GM10847 (cell line): ENCODE measurements around the gene DBF4.

Experiments
- POLR2A ChIP-seq: IDR thresholded peaks from 2 replicates; pipeline ENCODE4 v1.6.1; 2011; ENCODE audit not compliant: insufficient read length; ENCODE audit errors: extremely low read depth

The DBF4 gene

DNA sequence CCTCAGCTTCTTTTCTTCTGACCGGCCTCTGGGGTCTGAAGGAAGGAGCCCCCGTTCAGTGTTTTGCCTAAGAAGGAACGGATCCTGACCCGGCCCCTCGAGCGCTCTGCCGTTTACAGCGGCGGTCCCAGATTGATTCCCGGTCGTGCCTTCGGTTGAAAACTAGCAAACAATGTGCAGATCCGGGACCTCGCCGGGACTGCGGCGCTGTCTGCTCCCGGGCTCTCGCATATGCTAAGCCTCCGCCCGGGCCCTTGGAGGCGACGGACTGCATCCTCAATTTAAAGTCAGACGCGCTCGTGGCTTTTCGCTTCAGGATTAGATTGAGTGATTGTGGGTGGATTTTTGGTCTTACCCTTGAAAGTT is 559 bp downstream of the DBF4 start:
- TF ChIP-seq POLR2A: no peak

DNA sequence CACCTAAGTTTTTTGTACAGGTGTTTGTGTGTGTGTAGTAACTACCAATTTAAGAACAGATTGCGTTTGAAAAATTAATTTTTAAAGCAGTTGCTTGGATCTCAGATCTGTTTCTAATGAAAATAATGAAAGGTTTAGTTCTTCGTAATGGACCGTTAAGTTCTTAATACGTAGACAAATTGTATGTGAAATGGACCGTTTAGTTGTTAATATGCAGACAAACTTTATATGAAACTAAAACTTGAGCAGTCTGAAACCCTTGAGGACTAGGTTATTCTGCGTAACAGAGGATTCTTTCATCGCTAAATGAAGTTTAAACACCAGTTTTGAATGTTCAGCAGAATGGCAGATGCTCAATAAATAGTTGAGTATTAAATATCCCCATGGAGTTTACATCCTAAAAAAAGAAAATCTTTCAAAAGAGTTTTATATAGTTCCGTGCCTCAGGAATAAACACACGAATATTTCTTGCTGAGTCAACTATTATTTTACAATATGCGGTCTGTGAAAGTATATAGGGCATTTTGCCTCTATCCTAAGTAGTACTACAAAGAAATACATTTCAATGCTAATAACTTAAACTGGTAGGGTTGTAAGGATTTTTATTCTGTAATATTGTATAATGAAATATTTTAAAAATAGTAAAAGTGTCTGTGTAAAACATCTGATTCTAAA is 1.2 kb downstream of the DBF4 start:
- TF ChIP-seq POLR2A: no peak

DNA sequence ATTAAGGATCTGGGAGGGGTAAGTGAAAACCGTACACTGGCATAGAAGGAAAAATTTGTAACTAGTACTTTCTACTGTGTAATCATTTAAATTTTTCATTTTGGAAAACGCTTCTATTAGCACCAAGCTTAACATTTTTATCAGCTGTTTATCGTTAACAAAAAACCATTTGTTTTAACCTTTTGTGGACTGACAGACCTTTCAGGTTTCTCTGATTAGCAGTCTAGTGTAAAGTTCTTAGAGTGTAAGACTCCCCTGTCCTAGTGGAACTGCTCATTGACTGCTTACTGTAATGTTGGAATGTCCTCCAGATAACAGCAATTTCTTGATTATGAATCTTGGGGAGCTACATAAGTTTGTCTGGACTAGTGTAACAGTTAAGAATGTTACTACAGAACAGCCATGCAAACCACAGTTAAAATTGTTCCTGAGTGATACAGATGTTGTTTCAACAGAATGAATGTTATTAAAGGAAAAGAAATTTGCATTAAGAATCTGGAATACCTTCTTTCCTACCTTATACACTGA is 2.0 kb downstream of the DBF4 start:
- TF ChIP-seq POLR2A: no peak

DNA sequence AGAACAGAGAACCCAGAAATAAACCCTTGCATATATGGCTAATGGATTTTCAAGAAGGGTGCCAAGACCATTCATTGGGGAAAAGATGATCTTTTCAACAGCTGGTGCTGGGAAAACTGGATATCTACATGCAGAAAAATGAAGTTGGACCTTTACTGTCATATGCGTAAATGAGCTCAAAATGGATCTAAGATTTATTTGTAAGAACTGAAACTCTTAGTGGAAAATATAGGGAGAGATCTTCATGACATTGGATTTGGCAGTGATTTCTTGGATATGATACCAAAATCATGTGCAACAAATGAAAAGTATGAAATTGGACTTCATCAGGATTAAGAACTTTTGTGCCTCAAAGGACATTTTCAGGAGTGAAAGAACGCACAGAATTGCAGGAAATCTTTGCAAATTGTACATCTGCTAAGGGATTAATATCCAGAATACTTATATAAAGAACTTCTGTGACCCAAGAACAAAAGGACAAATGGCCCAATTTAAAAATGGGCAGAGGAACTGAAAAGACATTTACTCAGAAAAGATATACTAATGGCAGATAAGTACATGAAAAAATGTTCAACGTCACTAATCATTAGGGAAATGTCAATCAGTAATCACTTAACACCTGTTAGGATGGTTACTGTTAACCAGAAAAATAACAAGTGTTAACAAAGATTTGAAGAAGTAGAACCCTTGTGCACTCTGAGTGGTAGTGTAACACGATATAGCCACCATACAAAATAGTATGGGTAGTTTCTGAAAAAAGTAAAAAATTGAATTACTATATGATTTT is 6.1 kb downstream of the DBF4 start:
- no peak for TF ChIP-seq POLR2A

DNA sequence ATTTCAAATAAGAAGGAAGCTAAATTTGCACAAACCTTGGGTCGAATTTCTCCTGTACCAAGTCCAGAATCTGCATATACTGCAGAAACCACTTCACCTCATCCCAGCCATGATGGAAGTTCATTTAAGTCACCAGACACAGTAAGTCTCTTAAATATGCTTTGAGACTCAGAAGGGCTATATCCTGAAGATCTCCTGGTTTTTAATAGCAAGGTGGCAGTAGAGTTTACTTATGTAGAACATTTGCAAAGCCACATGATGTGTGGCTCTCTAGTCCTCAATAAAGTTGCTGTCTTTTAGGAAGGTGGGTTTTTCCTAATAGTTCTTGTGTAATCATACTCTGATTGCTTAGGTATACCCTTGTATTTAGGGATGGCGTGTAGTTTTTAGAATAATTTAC is 8.7 kb downstream of the DBF4 start:
- TF ChIP-seq POLR2A: no peak

DNA sequence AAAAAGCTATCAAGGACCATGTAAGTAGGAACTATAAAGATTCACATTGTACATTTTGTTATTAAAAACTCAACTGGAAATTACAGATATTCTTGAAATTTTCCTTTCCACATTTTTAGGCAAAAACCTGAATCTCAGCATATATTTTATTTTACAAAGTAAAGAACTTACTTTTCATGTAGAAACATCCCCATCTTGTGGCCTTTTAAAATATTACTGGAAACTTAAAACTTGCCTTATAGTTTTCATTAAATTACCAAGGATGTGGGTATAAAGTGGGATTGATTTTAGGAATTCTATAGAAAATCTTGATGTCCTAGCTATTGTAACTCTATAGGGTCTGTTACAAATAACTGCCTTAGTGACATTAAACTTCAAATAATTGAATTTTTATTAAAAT is 10.6 kb downstream of the DBF4 start:
- no peak for TF ChIP-seq POLR2A

DNA sequence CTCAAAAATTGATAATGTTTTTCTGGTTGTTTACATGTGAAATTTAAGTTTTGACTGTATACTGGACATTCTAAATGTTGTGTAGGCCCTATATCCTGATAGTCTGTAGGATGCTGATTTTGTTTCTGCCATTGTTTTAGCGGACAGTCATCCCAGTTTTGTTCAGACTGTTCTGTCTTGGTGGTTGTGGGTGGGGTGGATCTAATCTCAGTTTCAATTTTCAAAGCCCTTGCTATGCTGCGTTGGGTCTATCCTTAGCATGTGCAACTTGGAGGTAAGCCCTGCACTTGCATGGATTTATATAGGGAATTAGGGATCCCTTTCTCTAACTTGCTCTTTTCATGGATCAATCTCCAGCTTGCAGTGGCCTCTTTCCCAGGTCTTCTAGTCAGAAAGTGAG is 19.1 kb downstream of the DBF4 start:
- no peak for TF ChIP-seq POLR2A

DNA sequence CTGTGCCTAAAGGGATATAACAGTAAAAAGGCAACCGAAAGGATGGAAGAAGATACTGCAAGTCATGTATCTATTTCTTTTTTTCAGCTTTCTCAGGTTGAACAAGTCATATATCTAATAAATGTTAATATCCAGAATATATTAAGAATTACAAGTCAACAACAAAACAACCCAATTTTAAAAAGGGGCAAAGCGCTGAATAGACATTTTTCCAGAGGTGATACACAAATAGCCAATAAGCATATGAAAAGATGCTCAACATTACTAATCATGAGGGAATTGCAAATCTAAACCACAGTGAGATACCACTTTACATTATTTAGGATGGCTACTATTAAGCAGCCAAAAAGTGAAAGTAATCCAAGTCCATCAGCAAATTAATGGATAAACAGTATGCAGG is 23.0 kb downstream of the DBF4 start:
- no peak for TF ChIP-seq POLR2A

DNA sequence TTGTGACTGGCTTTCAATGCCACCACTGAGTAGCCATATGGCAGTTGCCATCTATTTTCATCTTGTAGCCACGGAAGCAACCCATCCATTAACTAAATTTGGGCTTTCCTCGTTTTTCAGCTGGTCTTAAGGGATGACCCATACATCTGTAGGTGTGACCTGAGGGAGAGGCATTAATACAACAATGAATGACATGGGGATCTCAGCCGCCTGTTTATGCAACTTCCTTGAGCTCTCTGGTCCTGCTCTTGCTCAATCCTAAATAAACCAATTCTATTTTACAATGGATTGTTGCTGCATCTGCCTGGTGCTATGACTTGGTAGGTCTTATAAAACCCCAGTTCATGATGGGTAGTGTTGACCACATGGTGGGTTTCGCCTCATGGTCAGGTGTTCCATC is 35.8 kb downstream of the DBF4 start:
- no peak for TF ChIP-seq POLR2A

DNA sequence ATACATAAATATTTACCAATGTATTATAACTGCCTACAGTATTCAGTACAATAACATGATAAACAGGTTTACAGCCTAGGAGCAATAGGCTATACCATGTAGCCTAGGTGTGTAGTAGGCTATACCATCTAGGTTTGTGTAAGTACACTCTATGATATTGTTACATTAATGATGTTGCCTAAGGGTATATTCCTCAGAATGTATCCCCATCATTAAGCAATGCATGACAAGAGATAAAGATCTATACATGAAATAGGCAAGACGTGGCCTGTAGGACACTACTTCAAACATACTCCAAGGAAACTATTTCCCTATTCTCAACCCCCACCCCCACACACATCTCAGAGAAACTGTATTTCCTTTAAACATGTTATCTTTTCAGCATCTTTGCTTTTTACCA is 42.4 kb downstream of the DBF4 start:
- no peak for TF ChIP-seq POLR2A

DNA sequence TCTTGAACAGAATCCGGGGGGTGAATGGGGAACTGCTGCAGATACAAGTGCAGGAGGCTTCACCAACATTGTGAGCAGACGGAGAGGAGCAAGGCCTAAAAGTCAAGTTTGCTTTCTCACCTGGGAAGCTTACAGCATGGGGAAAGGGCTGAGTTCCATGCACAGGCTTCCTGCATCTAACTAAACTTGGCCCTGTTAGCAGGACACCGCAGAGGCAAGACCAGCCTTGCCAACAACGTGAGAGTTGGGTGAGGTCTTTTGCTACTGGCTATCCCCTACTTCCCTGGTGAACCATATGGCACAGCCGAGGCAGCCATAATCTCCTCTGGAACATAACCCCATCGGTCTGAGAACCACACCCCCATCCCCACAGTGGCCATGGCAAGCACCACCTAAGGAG is 43.6 kb downstream of the DBF4 start:
- no peak for TF ChIP-seq POLR2A

DNA sequence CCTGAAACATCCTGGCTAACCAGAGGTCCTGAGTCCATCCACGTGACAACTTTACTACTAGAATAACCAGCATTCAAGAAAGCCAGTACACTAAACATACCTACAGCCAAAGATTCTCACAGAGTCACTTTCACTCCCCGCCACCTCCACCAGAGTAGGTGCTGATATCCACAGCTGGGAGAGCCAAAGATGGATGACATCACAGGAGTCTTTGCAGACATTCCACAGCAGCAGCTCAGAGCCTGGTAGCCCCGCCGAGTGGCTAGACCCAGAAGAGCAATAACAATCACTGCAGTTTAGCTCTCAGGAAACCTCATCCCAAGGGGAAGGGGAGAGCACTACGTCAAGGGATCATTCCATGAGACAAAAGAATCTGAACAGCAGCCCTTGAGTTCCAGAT is 44.3 kb downstream of the DBF4 start:
- TF ChIP-seq POLR2A: no peak

DNA sequence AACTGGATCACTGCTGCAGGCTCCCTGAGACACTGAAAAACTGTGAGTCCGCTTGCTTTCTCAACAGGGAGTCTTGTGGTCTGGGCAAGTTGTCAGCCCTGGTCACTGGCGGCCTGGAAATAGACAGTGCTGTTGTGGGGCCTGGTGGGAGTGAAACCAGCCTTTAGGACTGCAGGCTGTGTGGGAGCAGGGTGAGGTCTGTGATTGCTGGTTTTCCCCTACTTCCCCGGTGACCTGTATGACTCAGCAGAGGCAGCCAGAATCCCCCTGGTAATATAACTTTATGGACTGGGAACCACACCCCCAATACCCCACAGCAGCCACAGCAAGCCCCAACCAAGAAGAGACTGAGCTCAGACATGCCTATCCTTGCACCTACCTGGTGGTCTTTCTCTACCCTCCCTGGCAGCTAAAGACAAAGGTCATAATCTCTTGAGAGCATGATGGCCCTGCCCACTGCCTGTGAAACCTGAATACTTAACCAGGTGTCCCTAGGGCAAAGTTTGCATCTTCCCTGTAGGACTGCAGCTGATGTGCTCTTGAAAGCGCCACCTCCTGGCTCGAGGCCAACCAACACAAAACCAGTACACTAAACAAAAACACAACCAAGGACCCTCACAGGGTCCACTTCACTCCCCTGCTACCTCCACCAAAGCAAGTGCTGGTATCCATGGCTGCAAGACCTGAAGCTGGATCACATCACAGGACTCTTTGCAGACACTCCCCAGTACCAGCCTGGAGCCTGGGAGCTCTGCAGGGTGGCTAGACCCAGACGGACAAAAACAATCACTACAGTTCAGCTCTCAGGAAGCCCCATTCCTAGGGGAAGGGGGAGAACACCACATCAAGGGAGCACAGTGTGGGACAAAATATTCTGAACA is 50.5 kb downstream of the DBF4 start:
- TF ChIP-seq POLR2A: no peak

DNA sequence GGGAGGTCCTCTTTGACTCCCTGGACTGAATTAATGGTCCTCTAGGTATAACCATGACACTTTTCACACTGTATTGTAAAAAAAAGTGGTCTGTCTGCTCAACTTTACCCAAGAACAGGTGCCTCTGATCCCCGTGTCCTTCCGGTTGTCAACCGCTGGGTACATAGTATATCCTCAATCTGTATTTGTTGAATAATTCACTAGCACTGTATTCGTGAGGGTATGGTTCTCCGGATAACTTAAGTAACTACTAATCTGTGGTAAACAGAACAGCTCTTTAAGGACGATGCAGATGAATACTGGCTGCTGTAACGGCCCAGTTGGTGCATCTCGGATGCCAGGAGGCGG is 57.3 kb downstream of the DBF4 start:
- TF ChIP-seq POLR2A: no peak

DNA sequence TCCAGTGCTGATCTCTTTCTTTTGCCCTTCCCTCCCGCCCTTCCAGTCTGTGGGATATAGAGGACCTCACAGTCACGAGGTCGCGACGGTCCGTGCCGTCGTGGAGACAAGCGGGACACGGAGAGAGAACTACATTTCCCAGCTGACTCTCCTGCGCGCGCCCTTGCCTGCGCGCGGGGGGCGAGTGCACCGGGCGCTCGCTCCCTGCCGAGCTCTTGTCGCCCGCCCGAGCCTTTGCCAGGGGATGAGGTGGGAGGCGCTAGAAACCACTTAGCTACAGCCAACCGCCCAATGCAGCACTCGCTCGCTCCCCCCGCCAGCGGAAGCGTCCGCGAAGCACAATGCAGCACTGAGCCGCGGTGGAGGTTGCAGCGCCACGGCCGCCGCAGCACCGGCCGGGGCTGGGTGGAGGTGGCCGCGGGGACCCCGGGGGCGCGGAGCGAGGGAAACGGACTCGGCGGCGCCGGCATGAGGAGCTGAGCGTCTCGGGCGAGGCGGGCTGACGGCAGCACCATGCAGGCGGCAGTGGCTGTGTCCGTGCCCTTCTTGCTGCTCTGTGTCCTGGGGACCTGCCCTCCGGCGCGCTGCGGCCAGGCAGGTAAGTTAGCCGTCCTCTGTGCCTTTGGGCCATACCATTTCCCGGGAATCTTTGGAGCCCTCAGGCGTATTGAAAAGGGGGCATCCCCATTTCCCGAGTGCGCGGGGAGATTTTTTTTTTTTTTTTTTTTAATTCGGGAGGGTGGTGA is 57.8 kb downstream of the DBF4 start, which contains the start of gene ADAM22:
ADAM22 (plus strand) TSS at position 299 of the 746 bp plus-strand sequence; CDS start at position 514, 215 bp downstream.
- peak; percentile 83 for TF ChIP-seq POLR2A

DNA sequence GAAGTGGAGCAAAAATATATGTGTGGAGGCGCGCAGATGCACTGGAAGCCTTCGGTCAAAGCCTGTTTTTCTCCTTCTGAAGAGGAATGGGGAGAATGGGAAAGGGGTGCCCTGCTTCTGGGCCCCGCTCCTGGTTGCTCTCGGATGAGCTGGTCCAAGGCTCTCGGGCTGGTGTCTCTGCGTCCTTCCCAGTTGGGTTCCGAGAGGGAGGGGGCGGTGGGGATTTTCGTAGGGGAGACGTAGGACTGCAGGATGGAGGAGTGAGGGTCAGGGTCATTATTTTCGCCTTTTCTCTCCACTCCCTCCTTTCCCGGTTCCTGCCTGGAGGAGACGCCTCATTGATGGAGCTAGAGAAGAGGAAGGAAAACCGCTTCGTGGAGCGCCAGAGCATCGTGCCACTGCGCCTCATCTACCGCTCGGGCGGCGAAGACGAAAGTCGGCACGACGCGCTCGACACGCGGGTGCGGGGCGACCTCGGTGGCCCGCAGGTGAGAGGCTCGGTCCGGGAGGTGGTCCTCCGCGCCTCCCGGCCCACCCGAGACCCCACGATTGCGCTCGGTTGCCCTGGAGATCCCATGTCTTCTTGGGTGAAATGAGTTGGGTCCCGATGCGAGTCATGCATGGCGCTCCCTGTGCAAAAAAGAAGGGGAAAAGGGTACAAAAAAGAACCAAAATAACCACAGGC is 58.5 kb downstream of the DBF4 start:
- TF ChIP-seq POLR2A: no peak
